Measurements from ENCODE around the gene TMEM51.

The TMEM51 gene

GRCh38 chr1:15231714-15232201 is 78.2 kb downstream of the TMEM51 start:
- TF ChIP-seq POLR2AphosphoS5 (IDR thresholded peaks at IDR 0.05; ENCODE audit: low read depth, low read length) (no peak), TAF1 (IDR thresholded peaks at IDR 0.05; ENCODE audit: borderline replicate concordance, insufficient read depth, low read length) (no peak), FOXP2 (optimal IDR thresholded peaks at IDR 0.05; ENCODE audit: borderline replicate concordance, extremely low read depth, extremely low read length, insufficient read depth) (no peak), SIN3A (IDR thresholded peaks at IDR 0.05; ENCODE audit: borderline replicate concordance, insufficient read depth, low read length) (no peak), REST (IDR thresholded peaks at IDR 0.05; ENCODE audit: insufficient read depth in 1 of 2, low read depth in 2 of 2, low read length in 2 of 2) (no peak)

- no peak for TF ChIP-seq REST (IDR thresholded peaks at IDR 0.05; ENCODE audit: insufficient read depth in 1 of 2, low read depth in 2 of 2, low read length in 2 of 2)
- TF ChIP-seq SIN3A (IDR thresholded peaks at IDR 0.05; ENCODE audit: borderline replicate concordance, insufficient read depth, low read length) = no peak
- no peak for TF ChIP-seq FOXP2 (optimal IDR thresholded peaks at IDR 0.05; ENCODE audit: borderline replicate concordance, extremely low read depth, extremely low read length, insufficient read depth)
- no peak for TF ChIP-seq TAF1 (IDR thresholded peaks at IDR 0.05; ENCODE audit: borderline replicate concordance, insufficient read depth, low read length)
- no peak for TF ChIP-seq POLR2AphosphoS5 (IDR thresholded peaks at IDR 0.05; ENCODE audit: low read depth, low read length)
Measured at GRCh38 chr1:15233689-15234088, 80.1 kb downstream of the TMEM51 start.

GRCh38 chr1:15236321-15236721 is 82.8 kb downstream of the TMEM51 start:
- TF ChIP-seq SIN3A (IDR thresholded peaks at IDR 0.05; ENCODE audit: borderline replicate concordance, insufficient read depth, low read length) (no peak), FOXP2 (optimal IDR thresholded peaks at IDR 0.05; ENCODE audit: borderline replicate concordance, extremely low read depth, extremely low read length, insufficient read depth) (no peak), POLR2AphosphoS5 (IDR thresholded peaks at IDR 0.05; ENCODE audit: low read depth, low read length) (no peak), TAF1 (IDR thresholded peaks at IDR 0.05; ENCODE audit: borderline replicate concordance, insufficient read depth, low read length) (no peak), REST (IDR thresholded peaks at IDR 0.05; ENCODE audit: insufficient read depth in 1 of 2, low read depth in 2 of 2, low read length in 2 of 2) (no peak)

GRCh38 chr1:15236746-15237145 is 83.2 kb downstream of the TMEM51 start:
- TF ChIP-seq SIN3A (IDR thresholded peaks at IDR 0.05; ENCODE audit: borderline replicate concordance, insufficient read depth, low read length) (no peak), POLR2AphosphoS5 (IDR thresholded peaks at IDR 0.05; ENCODE audit: low read depth, low read length) (no peak), TAF1 (IDR thresholded peaks at IDR 0.05; ENCODE audit: borderline replicate concordance, insufficient read depth, low read length) (no peak), FOXP2 (optimal IDR thresholded peaks at IDR 0.05; ENCODE audit: borderline replicate concordance, extremely low read depth, extremely low read length, insufficient read depth) (no peak), REST (IDR thresholded peaks at IDR 0.05; ENCODE audit: insufficient read depth in 1 of 2, low read depth in 2 of 2, low read length in 2 of 2) (no peak)

GRCh38 chr1:15238789-15239188 is 85.2 kb downstream of the TMEM51 start:
- TF ChIP-seq SIN3A (IDR thresholded peaks at IDR 0.05; ENCODE audit: borderline replicate concordance, insufficient read depth, low read length) (no peak), TAF1 (IDR thresholded peaks at IDR 0.05; ENCODE audit: borderline replicate concordance, insufficient read depth, low read length) (no peak), REST (IDR thresholded peaks at IDR 0.05; ENCODE audit: insufficient read depth in 1 of 2, low read depth in 2 of 2, low read length in 2 of 2) (no peak), POLR2AphosphoS5 (IDR thresholded peaks at IDR 0.05; ENCODE audit: low read depth, low read length) (no peak), FOXP2 (optimal IDR thresholded peaks at IDR 0.05; ENCODE audit: borderline replicate concordance, extremely low read depth, extremely low read length, insufficient read depth) (no peak)
